DND-41 (cell line): ENCODE data around the gene KIRREL2.

Source experiments
- ATAC-seq: fragments of 200-7000 bp; cut with Tn5 transposase; 3 replicates; pipeline ENCODE4 v1.9.1; 2021; ENCODE audit warnings: low read depth; ENCODE audit not compliant: insufficient read depth
- DNase-seq: peaks from one replicate; pipeline ENCODE4 v3.0.0-alpha.2; 2020
- H2AFZ ChIP-seq: 2 replicates; pipeline ENCODE4 v1.6.0; 2012; ENCODE audit warnings: low read depth, low read length
- H3K27ac ChIP-seq: 2 replicates; pipeline ENCODE4 v1.5.1; 2012; ENCODE audit warnings: low read length, inconsistent platforms
- H3K27me3 ChIP-seq: fragments of 200-600 bp; sonication (generic); 2 replicates; pipeline ENCODE4 v1.6.0; 2012; ENCODE audit warnings: low read length, mild to moderate bottlenecking, inconsistent platforms; ENCODE audit not compliant: insufficient read depth, poor library complexity
- H3K36me3 ChIP-seq: 2 replicates; pipeline ENCODE4 v1.5.1; 2012; ENCODE audit warnings: low read length, inconsistent platforms; ENCODE audit not compliant: insufficient read depth
- H3K4me1 ChIP-seq: 2 replicates; pipeline ENCODE4 v1.5.1; 2012; ENCODE audit warnings: mild to moderate bottlenecking, low read length; ENCODE audit not compliant: insufficient read depth
- H3K4me2 ChIP-seq: 2 replicates; pipeline ENCODE4 v1.6.0; 2012; ENCODE audit warnings: mild to moderate bottlenecking, moderate library complexity, low read length, inconsistent platforms; ENCODE audit not compliant: insufficient read depth
- H3K4me3 ChIP-seq, 2 experiments: fragments of 200-600 bp in 1 of 2; shearing (Covaris generic) in 1 of 2; 2 replicates each; pipeline ENCODE4 v1.5.1; 2012 to 2016; ENCODE audit warnings: inconsistent platforms in 2 of 2, low read length in 2 of 2, mild to moderate bottlenecking in 2 of 2, low read depth in 1 of 2, moderate library complexity in 1 of 2
- H3K79me2 ChIP-seq: 2 replicates; pipeline ENCODE4 v1.6.0; 2012; ENCODE audit warnings: low read length, inconsistent platforms; ENCODE audit not compliant: insufficient read depth
- H3K9ac ChIP-seq: 2 replicates; pipeline ENCODE4 v1.6.0; 2012; ENCODE audit warnings: low read depth, mild to moderate bottlenecking, inconsistent platforms, low read length, moderate library complexity
- H3K9me3 ChIP-seq: 2 replicates; pipeline ENCODE4 v1.5.1; 2012; ENCODE audit warnings: low read length, moderate library complexity, mild to moderate bottlenecking, inconsistent platforms; ENCODE audit not compliant: insufficient read depth, severe bottlenecking
- H4K20me1 ChIP-seq: 2 replicates; pipeline ENCODE4 v1.6.0; 2012; ENCODE audit warnings: low read length; ENCODE audit not compliant: insufficient read depth
- CTCF ChIP-seq: IDR thresholded peaks from 2 replicates; pipeline ENCODE4 v1.5.1; 2012; ENCODE audit warnings: borderline replicate concordance, low read length, moderate library complexity, mild to moderate bottlenecking; ENCODE audit not compliant: poor library complexity, severe bottlenecking; ENCODE audit errors: extremely low read depth
- EZH2 ChIP-seq: IDR thresholded peaks from 3 replicates; pipeline ENCODE4 v1.6.1; 2012; ENCODE audit warnings: borderline replicate concordance, low read depth, mild to moderate bottlenecking, moderate library complexity, low read length, inconsistent platforms; ENCODE audit not compliant: severe bottlenecking

The KIRREL2 gene

DNA sequence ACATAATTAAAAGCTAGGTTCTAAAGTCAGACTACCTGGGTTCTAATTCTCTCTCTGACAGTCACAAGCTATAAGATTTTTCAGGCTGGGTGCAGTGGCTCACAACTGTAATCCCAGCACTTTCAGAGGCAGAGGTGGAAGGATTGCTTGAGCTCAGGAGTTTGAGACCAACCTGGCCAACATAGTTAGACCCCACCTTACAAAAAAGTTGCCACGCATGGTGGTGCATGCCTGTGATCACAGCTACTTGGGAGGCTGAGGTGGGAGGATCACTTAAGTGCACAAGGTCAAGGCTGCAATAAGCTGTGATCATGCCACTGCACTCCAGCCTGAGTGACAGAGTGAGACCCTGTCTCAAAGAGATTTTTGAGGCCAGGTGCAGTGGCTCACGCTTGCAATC lies 37.6 kb downstream of the KIRREL2 start:
- no peaks in the 10 kb centered on the region for H3K9me3 ChIP-seq

GRCh38 chr19:35895911-35896642 lies 39.4 kb downstream of the KIRREL2 start:
- H3K36me3 ChIP-seq = peaks cover 27% of the 10 kb centered on the region
- no peak overlapping the region for H3K4me2 ChIP-seq
- ATAC-seq = no peak

More for the DNA sequence above, 37.6 kb downstream of the KIRREL2 start:
- Histone ChIP-seq H3K9ac (no peak overlapping the region), H3K4me1 (peaks cover 9% of the 10 kb centered on the region), H3K4me3 (no peak overlapping the region), H3K27me3 (no peaks in the 10 kb centered on the region), H3K79me2 (peaks cover 1% of the 10 kb centered on the region; the same call in 1 of the 2 replicates), H3K4me2 (no peak overlapping the region), H3K27ac (no peak overlapping the region), H4K20me1 (0 out of 2 replicates have a peak, but pooled peaks cover 2% of the 10 kb centered on the region), H2AFZ (no peak overlapping the region), H3K36me3 (peaks cover 40% of the 10 kb centered on the region)
- no peak for TF ChIP-seq CTCF
- no peak for TF ChIP-seq EZH2
- ATAC-seq (no peak), DNase-seq (no peak)

DNA sequence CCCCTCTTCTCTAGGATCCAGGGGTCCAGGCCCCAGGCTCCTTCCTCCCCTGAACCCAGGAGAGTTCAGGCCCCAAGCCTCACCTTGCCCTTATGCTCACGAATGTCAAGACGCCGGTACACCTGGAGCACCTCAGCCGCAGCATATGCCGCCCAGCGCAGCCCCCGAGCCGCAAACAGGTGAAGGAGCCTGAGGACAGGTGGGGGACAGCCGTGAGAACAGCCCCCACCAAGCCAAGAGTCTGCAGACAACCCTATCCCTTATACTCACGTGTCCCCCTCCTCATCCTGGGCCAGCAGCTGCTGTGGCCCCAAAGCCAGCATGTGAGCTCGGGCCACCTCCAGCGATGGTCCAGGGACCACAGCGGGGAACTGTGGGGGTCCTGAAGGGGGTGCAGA lies 39.9 kb downstream of the KIRREL2 start:
- H3K4me3 ChIP-seq = no peak overlapping the region
- H3K27me3 ChIP-seq = no peaks in the 10 kb centered on the region
- H3K27ac ChIP-seq = no peak overlapping the region
- peaks cover 26% of the 10 kb centered on the region for H3K4me1 ChIP-seq
- peaks cover 10% of the 10 kb centered on the region; the same call in 1 of the 2 replicates for H3K79me2 ChIP-seq
- ATAC-seq (no peak), DNase-seq (no peak)
- no peak overlapping the region for H2AFZ ChIP-seq
- H3K9me3 ChIP-seq = no peaks in the 10 kb centered on the region
- no peak overlapping the region for H3K4me2 ChIP-seq
- peaks cover 27% of the 10 kb centered on the region for H3K36me3 ChIP-seq
- no peak overlapping the region for H3K9ac ChIP-seq
- TF ChIP-seq EZH2 (no peak), CTCF (no peak)
- no peaks in the 10 kb centered on the region for H4K20me1 ChIP-seq

More at GRCh38 chr19:35895911-35896642, 39.4 kb downstream of the KIRREL2 start:
- Histone ChIP-seq H3K9me3 (no peaks in the 10 kb centered on the region), H3K9ac (no peak overlapping the region), H3K4me3 (no peak overlapping the region), H4K20me1 (no peaks in the 10 kb centered on the region), H3K4me1 (peaks cover 20% of the 10 kb centered on the region), H3K27ac (no peak overlapping the region), H3K27me3 (no peaks in the 10 kb centered on the region), H2AFZ (no peak overlapping the region), H3K79me2 (peaks cover 10% of the 10 kb centered on the region; the same call in 1 of the 2 replicates)
- no peak for TF ChIP-seq EZH2
- DNase-seq = no peak

DNA sequence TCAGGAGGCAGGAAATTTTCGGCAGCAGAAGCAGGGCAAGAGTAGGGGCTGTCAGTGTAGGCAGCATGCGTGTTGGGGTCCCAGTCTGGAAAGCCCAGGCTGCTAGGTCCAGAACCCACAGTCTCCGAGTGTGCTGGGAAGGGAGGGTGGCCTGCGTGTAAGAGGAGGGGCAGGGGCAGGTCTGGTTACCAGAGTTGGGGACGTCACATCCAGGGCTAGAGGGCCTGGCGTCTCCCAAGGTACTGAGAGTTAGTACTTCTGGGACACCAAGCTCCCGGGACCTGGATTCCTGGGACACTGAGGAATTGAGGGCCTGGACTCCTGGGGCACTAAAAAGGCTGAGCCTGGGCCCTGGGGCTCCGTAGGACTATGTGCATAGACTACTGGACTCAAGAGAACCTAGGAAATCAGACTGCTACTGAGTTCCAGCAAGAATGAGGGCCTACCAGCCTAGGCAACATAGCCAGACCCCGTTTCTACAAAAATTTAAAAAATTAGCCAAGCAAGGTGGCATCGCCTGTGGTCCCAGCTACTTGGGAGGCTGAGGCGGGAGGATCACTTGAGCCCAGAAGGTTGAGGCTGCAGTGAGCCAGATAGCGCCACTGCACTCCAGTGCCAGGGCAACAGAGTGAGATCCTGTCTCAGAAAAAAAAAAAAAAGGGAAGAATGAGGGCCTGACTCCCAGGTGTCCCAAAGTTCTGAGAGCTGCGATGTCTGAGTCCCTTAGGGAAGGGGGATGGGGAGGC lies 41.2 kb downstream of the KIRREL2 start:
- ATAC-seq = no peak
- Histone ChIP-seq H3K36me3 (peaks cover 24% of the 10 kb centered on the region), H3K9me3 (no peaks in the 10 kb centered on the region), H3K9ac (no peak overlapping the region), H3K4me3 (no peak overlapping the region), H3K79me2 (peaks cover 10% of the 10 kb centered on the region; the same call in 1 of the 2 replicates), H4K20me1 (no peaks in the 10 kb centered on the region), H3K27ac (no peak overlapping the region), H3K4me1 (peaks cover 38% of the 10 kb centered on the region), H3K27me3 (no peaks in the 10 kb centered on the region), H3K4me2 (no peak overlapping the region), H2AFZ (no peak overlapping the region)
- no peak for DNase-seq
- no peak for TF ChIP-seq CTCF
- no peak for TF ChIP-seq EZH2
